HFF-Myc (cell line): ENCODE data around the gene DYNC1I1.

Experiments used
- DNase-seq: peaks from one replicate; pipeline ENCODE4 v3.0.0-alpha.2; 2011; ENCODE audit warnings: low read depth; ENCODE audit errors: extremely low read depth
- H3K4me3 ChIP-seq: replicated peaks from 2 replicates; pipeline ENCODE4 v1.5.1; 2011; ENCODE audit warnings: low read depth, mild to moderate bottlenecking, control low read depth, low read length
- TF ChIP-seq, protein P1 (sequence below): IDR thresholded peaks from 2 replicates; pipeline ENCODE4 v1.5.1; 2012; ENCODE audit warnings: mild to moderate bottlenecking, low read depth, low read length, control low read depth; ENCODE audit errors: missing control alignments

DYNC1I1 gene

DNA sequence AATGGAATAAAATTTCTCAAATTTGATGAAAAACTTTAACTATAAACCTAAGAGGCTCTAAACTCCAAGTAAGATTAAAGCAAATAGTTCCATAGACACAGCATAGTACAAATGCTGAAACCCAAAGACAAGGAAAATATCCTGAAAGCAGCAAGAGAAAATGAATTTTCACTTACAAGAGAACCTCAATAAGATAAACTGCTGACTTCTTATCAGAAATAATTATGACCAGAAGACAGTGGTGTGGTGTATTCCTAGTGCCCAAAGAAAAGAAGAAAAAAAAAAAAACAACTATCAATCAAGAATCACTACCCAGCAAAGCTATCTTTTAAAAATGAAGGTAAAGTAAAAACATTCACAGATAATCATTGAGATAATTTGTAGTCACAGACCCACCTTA lies 106.3 kb downstream of the DYNC1I1 start:
- TF ChIP-seq, protein P1, sequence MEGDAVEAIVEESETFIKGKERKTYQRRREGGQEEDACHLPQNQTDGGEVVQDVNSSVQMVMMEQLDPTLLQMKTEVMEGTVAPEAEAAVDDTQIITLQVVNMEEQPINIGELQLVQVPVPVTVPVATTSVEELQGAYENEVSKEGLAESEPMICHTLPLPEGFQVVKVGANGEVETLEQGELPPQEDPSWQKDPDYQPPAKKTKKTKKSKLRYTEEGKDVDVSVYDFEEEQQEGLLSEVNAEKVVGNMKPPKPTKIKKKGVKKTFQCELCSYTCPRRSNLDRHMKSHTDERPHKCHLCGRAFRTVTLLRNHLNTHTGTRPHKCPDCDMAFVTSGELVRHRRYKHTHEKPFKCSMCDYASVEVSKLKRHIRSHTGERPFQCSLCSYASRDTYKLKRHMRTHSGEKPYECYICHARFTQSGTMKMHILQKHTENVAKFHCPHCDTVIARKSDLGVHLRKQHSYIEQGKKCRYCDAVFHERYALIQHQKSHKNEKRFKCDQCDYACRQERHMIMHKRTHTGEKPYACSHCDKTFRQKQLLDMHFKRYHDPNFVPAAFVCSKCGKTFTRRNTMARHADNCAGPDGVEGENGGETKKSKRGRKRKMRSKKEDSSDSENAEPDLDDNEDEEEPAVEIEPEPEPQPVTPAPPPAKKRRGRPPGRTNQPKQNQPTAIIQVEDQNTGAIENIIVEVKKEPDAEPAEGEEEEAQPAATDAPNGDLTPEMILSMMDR = no peak
- no peak for DNase-seq
- H3K4me3 ChIP-seq = no peak overlapping the region

DNA sequence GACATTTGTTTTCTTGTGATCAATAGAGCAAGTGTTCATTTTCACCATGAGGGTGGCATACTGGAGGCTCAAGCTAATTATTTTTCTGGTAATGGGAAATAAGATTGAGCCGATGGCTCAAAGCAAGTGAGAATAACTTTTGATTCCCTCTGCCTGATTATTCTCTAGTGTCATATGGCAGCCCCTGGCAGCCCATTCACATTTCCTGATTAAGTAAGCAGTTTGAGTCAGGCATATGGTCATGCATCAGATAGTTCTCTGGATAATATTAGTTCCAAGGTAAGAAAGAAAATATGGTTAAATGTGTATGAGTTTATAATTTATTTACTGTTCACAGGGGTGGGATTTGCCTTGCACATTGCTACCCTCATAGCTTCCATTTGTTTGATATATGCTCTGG lies 109.2 kb downstream of the DYNC1I1 start:
- DNase-seq = no peak
- TF ChIP-seq, protein P1 = no peak
- no peak overlapping the region for H3K4me3 ChIP-seq

DNA sequence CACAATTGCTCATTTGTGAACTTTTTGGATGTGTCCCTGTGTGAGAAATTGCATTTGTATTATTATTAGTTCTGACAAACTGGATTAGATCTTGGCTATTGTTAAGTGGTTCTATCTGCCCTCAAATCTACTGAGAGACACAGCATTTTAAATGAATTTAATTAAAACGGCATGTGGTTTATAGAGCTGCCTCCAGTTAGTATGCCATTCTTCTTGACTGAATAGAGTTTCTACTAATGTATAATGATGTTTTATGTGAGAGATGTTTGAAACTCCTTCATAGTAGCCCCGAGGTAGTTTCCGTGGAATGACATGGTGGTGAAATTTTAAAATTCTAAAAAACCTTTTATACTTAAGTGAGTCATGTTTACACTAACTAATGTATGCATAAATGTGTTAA lies 110.9 kb downstream of the DYNC1I1 start:
- no peak overlapping the region for H3K4me3 ChIP-seq
- TF ChIP-seq, protein P1 = no peak
- no peak for DNase-seq

- TF ChIP-seq, protein P1 = no peak
- DNase-seq = no peak
- H3K4me3 ChIP-seq = no peak overlapping the region
These were observed 114.2 kb downstream of the DYNC1I1 start for GRCh38 chr7:95886501-95887090.

GRCh38 chr7:95893484-95893883 lies 121.1 kb downstream of the DYNC1I1 start:
- TF ChIP-seq, protein P1 = no peak
- H3K4me3 ChIP-seq = no peak overlapping the region
- DNase-seq = no peak

DNA sequence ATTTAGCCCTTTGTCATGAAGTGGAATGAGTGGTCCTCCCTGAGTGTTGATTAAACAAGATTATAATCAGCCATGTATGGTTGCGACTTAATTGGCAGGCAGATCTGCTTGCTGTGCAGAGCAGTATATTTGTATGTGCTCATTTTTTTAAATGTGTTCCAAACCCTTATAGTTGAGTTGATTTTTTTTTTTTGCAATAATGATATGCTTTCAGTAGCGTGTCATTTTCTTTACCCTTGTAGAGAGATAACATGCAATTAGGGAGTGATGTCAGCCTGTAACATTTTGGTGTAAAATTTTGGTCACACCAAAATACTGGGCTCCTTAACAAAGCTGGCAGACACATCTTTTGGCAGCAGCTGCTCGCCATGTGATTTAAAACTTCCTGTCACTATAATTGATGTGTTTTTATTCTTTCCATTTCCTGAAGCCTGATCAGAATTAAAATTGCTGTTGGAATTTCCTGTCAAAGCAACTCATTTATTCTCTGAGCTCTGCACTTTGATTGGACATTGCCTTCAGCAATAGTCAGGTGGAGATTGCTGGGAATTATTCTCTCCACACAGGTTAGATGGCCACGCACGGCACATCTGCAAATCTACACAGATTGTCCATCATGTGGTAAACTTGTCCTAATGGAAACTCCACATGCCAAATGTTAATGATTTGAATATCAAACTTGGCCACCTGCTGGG lies 125.3 kb downstream of the DYNC1I1 start:
- H3K4me3 ChIP-seq = no peak overlapping the region
- TF ChIP-seq, protein P1 = no peak
- DNase-seq = no peak
